Natural killer cell (primary cell): ENCODE results near the gene MPRIP. TPM values are rescaled to one million over a fixed set of nuclear protein-coding genes. Genes with fewer than 3 reads are reported as not detected.

Source experiments
- ATAC-seq, 3 donors: fragments of 150-1000 bp in 2 of 3; fragments of 200-7000 bp in 1 of 3; cut with Tn5 transposase; 1 replicate in 1 of 3; 2 replicates in 2 of 3; pipeline ENCODE4 v1.10.0; 2021; ENCODE audit warnings: mild to moderate bottlenecking in 2 of 3, moderate library complexity in 2 of 3
- DNase-seq, 2 donors: peaks; one replicate each; pipeline versions ENCODE4 v3.0.0 to v3.0.0-alpha.2; 2013 to 2021; ENCODE audit warnings: mixed read lengths in 1 of 2
- H3K27ac ChIP-seq: one replicate; pipeline ENCODE4 v1.5.1; 2013; ENCODE audit warnings: mild to moderate bottlenecking, low read length
- H3K27me3 ChIP-seq: one replicate; pipeline ENCODE4 v1.6.1; 2013; ENCODE audit warnings: low read length; ENCODE audit not compliant: control insufficient read depth, insufficient read depth
- H3K36me3 ChIP-seq: one replicate; pipeline ENCODE4 v1.6.1; 2013; ENCODE audit warnings: low read length; ENCODE audit not compliant: control insufficient read depth, insufficient read depth
- H3K4me1 ChIP-seq: one replicate; pipeline ENCODE4 v1.6.1; 2013; ENCODE audit warnings: low read length; ENCODE audit not compliant: control insufficient read depth, insufficient read depth
- H3K4me3 ChIP-seq: one replicate; pipeline ENCODE4 v1.5.1; 2013; ENCODE audit warnings: low read length
- H3K9me3 ChIP-seq: one replicate; pipeline ENCODE4 v1.6.1; 2013; ENCODE audit warnings: low read length; ENCODE audit not compliant: control insufficient read depth, insufficient read depth
- H3K27ac Mint-ChIP-seq, 2 donors: one replicate each; pipeline ENCODE4 v1.8.0; 2022; ENCODE audit warnings: mild to moderate bottlenecking in 2 of 2, mixed read lengths in 2 of 2, moderate library complexity in 1 of 2
- H3K27me3 Mint-ChIP-seq, 2 donors: one replicate each; pipeline ENCODE4 v1.8.0; 2022; ENCODE audit warnings: low read depth in 2 of 2, mixed read lengths in 2 of 2
- H3K36me3 Mint-ChIP-seq: one replicate; pipeline ENCODE4 v1.8.0; 2022; ENCODE audit warnings: mixed read lengths
- H3K4me1 Mint-ChIP-seq, 2 donors: one replicate each; pipeline ENCODE4 v1.8.0; 2022; ENCODE audit warnings: mixed read lengths in 2 of 2
- H3K4me3 Mint-ChIP-seq: one replicate; pipeline ENCODE4 v1.8.0; 2022; ENCODE audit warnings: mild to moderate bottlenecking, moderate library complexity, mixed read lengths
- H3K9me3 Mint-ChIP-seq, 2 donors: one replicate each; pipeline ENCODE4 v1.8.0; 2022; ENCODE audit warnings: mixed read lengths in 2 of 2
- CTCF ChIP-seq: fragments of 200-600 bp; IDR thresholded peaks from one replicate; pipeline ENCODE4 v1.8.0; 2022; ENCODE audit warnings: antibody characterized with exemption
- WGBS: methylation state at CpG from one replicate; pipeline ENCODE4 v1.1.7; 2013; ENCODE audit warnings: missing lambda C conversion rate; ENCODE audit not compliant: insufficient coverage; 5-methylcytosine and 5-hydroxymethylcytosine counted together
- intact Hi-C: fragments of 100-400 bp; cut with micrococcal nuclease; formaldehyde crosslinking; loops from one replicate; pipeline ENCODE4 v1.14.2; 2022
- total RNA-seq, 4 donors: library from RNA; stranded (reverse); fragments of 120-200 nt in 1 of 4; gene quantifications; one replicate each; pipeline versions ENCODE4 v1.2.3 to v1.2.4, GENCODE V29; 2013 to 2022

Gene MPRIP
- total RNA-seq, 3 donors from 2014 or later (not counting 1 experiment from before 2014, with no cell fraction given) = 225 to 272 (median 229) TPM

- H3K9me3 ChIP-seq = no peaks in the 10 kb centered on the region
- Mint-ChIP-seq H3K27me3 (no peaks in the 10 kb centered on the region), H3K9me3 (no peaks in the 10 kb centered on the region), H3K4me1 (peaks cover 6 to 10% of the 10 kb centered on the region in 2 donors), H3K27ac (no peak overlapping the region), H3K4me3 (no peak overlapping the region), H3K36me3 (peaks cover 22% of the 10 kb centered on the region)
- 97% methylated on average over 16 of the region's 16 CpGs for WGBS
- H3K36me3 ChIP-seq = peaks cover 84% of the 10 kb centered on the region
- H3K4me1 ChIP-seq = no peaks in the 10 kb centered on the region
- H3K27me3 ChIP-seq = no peaks in the 10 kb centered on the region
- no peak overlapping the region for H3K27ac ChIP-seq
- no peak overlapping the region for H3K4me3 ChIP-seq
- TF ChIP-seq CTCF = no peak
- ATAC-seq (no peak), DNase-seq (no peak)
- intact Hi-C loops = no loop called here
These were observed 184.4 kb downstream of the MPRIP start for GRCh38 chr17:17226451-17227265.

- WGBS = 95% methylated on average over 25 of the region's 25 CpGs
- Mint-ChIP-seq H3K27me3 (no peaks in the 10 kb centered on the region), H3K4me1 (peaks cover 6 to 21% of the 10 kb centered on the region in 2 donors), H3K27ac (no peak overlapping the region), H3K9me3 (no peaks in the 10 kb centered on the region), H3K36me3 (peaks cover 22% of the 10 kb centered on the region), H3K4me3 (no peak overlapping the region)
- Histone ChIP-seq H3K4me3 (no peak overlapping the region), H3K4me1 (no peaks in the 10 kb centered on the region), H3K9me3 (no peaks in the 10 kb centered on the region), H3K27me3 (no peaks in the 10 kb centered on the region), H3K27ac (no peak overlapping the region), H3K36me3 (peaks cover 82% of the 10 kb centered on the region)
- DNase-seq = no peak
- intact Hi-C loops = no loop called here
- no peak for ATAC-seq
- no peak for TF ChIP-seq CTCF
These were observed 185.6 kb downstream of the MPRIP start for GRCh38 chr17:17227608-17228520.

- H3K4me1 Mint-ChIP-seq = peaks cover 6 to 21% of the 10 kb centered on the region in 2 donors
- H3K27ac ChIP-seq = no peak overlapping the region
- H3K4me3 ChIP-seq = no peak overlapping the region
- intact Hi-C loops = no loop called here
- no peak for DNase-seq
- H3K9me3 Mint-ChIP-seq = no peaks in the 10 kb centered on the region
- no peaks in the 10 kb centered on the region for H3K4me1 ChIP-seq
- no peak for ATAC-seq
- peaks cover 22% of the 10 kb centered on the region for H3K36me3 Mint-ChIP-seq
- H3K9me3 ChIP-seq = no peaks in the 10 kb centered on the region
- H3K36me3 ChIP-seq = peaks cover 76% of the 10 kb centered on the region
- no peak for TF ChIP-seq CTCF
- H3K27ac Mint-ChIP-seq = peak overlapping the region in 1 of 2 donors; percentile 38
- no peak overlapping the region for H3K4me3 Mint-ChIP-seq
- no peaks in the 10 kb centered on the region for H3K27me3 ChIP-seq
- 96% methylated on average over 17 of the region's 17 CpGs for WGBS
- H3K27me3 Mint-ChIP-seq = no peaks in the 10 kb centered on the region
These were observed 186.4 kb downstream of the MPRIP start for GRCh38 chr17:17228521-17229279.
